GM23338 (cell line): ENCODE measurements around the gene ABCC10. TPM values are rescaled to one million over a fixed set of nuclear protein-coding genes. Genes with fewer than 3 reads are reported as not detected.

ENCODE experiments used
- ATAC-seq: fragments of 200-7000 bp; cut with Tn5 transposase; 3 replicates; pipeline ENCODE4 v1.9.1; 2020
- DNase-seq: peaks from one replicate; pipeline ENCODE4 v3.0.0-alpha.2; 2015; ENCODE audit warnings: low spot score
- H2AFZ ChIP-seq: fragments of 200-600 bp; sonication (generic); 2 replicates; pipeline ENCODE4 v1.8.0; 2016; ENCODE audit warnings: antibody characterized with exemption, mild to moderate bottlenecking, moderate library complexity
- H3F3A ChIP-seq: fragments of 200-600 bp; sonication (generic); replicated peaks from 2 replicates; pipeline ENCODE4 v1.8.0; 2017; ENCODE audit warnings: antibody characterized with exemption, mixed run types, low read depth
- H3K27ac ChIP-seq: fragments of 200-600 bp; sonication (generic); 2 replicates; pipeline ENCODE4 v1.6.1; 2016; ENCODE audit warnings: low read depth
- H3K27me3 ChIP-seq: fragments of 200-600 bp; sonication (generic); 2 replicates; pipeline ENCODE4 v1.8.0; 2016; ENCODE audit warnings: mild to moderate bottlenecking, mixed run types, moderate library complexity; ENCODE audit not compliant: insufficient read depth
- H3K36me3 ChIP-seq: fragments of 200-600 bp; sonication (generic); 2 replicates; pipeline ENCODE4 v1.8.0; 2016; ENCODE audit warnings: mild to moderate bottlenecking; ENCODE audit not compliant: insufficient read depth
- H3K4me1 ChIP-seq: fragments of 200-600 bp; sonication (generic); 2 replicates; pipeline ENCODE4 v1.8.0; 2016; ENCODE audit warnings: mild to moderate bottlenecking, moderate library complexity; ENCODE audit not compliant: insufficient read depth
- H3K4me2 ChIP-seq: fragments of 200-600 bp; sonication (generic); 2 replicates; pipeline ENCODE4 v1.7.1; 2017; ENCODE audit warnings: mixed run types
- H3K4me3 ChIP-seq: fragments of 200-600 bp; sonication (generic); 2 replicates; pipeline ENCODE4 v1.6.1; 2016; ENCODE audit warnings: mixed run types
- H3K79me2 ChIP-seq: fragments of 200-600 bp; sonication (generic); replicated peaks from 2 replicates; pipeline ENCODE4 v1.8.0; 2017; ENCODE audit warnings: mild to moderate bottlenecking; ENCODE audit not compliant: insufficient read depth
- H3K9me2 ChIP-seq: fragments of 200-600 bp; sonication (generic); 2 replicates; pipeline ENCODE4 v1.8.0; 2017; ENCODE audit not compliant: insufficient read depth
- H4K20me1 ChIP-seq: fragments of 200-600 bp; sonication (generic); replicated peaks from 2 replicates; pipeline ENCODE4 v1.8.0; 2017; ENCODE audit warnings: mild to moderate bottlenecking; ENCODE audit not compliant: insufficient read depth
- H3K27ac Mint-ChIP-seq: 2 replicates; pipeline ENCODE4 v1.8.0; 2020; ENCODE audit warnings: inconsistent platforms, mild to moderate bottlenecking, moderate library complexity, mixed read lengths
- H3K27me3 Mint-ChIP-seq: 3 replicates; pipeline ENCODE4 v1.8.0; 2022; ENCODE audit warnings: low read depth, mild to moderate bottlenecking, moderate library complexity, mixed read lengths, inconsistent platforms; ENCODE audit not compliant: insufficient read depth, poor library complexity
- H3K36me3 Mint-ChIP-seq: 3 replicates; pipeline ENCODE4 v1.8.0; 2021; ENCODE audit warnings: low read depth, mild to moderate bottlenecking, inconsistent platforms, moderate library complexity, mixed read lengths
- H3K4me1 Mint-ChIP-seq: 3 replicates; pipeline ENCODE4 v1.8.0; 2020; ENCODE audit warnings: mild to moderate bottlenecking, inconsistent platforms, mixed read lengths
- H3K4me3 Mint-ChIP-seq: 3 replicates; pipeline ENCODE4 v1.8.0; 2021; ENCODE audit warnings: moderate library complexity, mild to moderate bottlenecking, inconsistent platforms, mixed read lengths
- H3K9me3 Mint-ChIP-seq: 3 replicates; pipeline ENCODE4 v1.8.0; 2020; ENCODE audit warnings: moderate library complexity, mild to moderate bottlenecking, inconsistent platforms, mixed read lengths
- CREB1 ChIP-seq: fragments of 250-450 bp; sonication (Bioruptor Pico); IDR thresholded peaks from 2 replicates; pipeline ENCODE4 v1.5.0; 2020; ENCODE audit warnings: low read depth, mild to moderate bottlenecking, moderate library complexity
- CTCF ChIP-seq, 2 experiments: fragments of 200-600 bp in 1 of 2; sonication (generic) in 1 of 2; conservative IDR thresholded peaks; 2 replicates each; pipeline versions ENCODE4 v1.5.1 to v1.6.1; 2016 to 2017; ENCODE audit warnings: antibody characterized with exemption in 2 of 2, low read depth in 2 of 2, mild to moderate bottlenecking in 2 of 2, moderate library complexity in 1 of 2
- ETS1 ChIP-seq: IDR thresholded peaks from 2 replicates; pipeline ENCODE4 v1.6.1; 2016; ENCODE audit warnings: antibody characterized with exemption
- EZH2 ChIP-seq: fragments of 200-600 bp; sonication (generic); IDR thresholded peaks from one replicate; pipeline ENCODE4 v1.8.0; 2017; ENCODE audit warnings: antibody characterized with exemption, mild to moderate bottlenecking, low read depth; ENCODE audit not compliant: unreplicated experiment
- JUNB ChIP-seq: IDR thresholded peaks from one replicate; pipeline ENCODE4 v1.6.1; 2016; ENCODE audit warnings: antibody characterized with exemption; ENCODE audit not compliant: unreplicated experiment
- NANOG ChIP-seq: IDR thresholded peaks from 2 replicates; pipeline ENCODE4 v1.6.1; 2016; ENCODE audit warnings: antibody characterized with exemption, borderline replicate concordance
- POLR2AphosphoS5 ChIP-seq: IDR thresholded peaks from 2 replicates; pipeline ENCODE4 v1.6.1; 2016; ENCODE audit warnings: antibody characterized with exemption, low read depth
- REST ChIP-seq: IDR thresholded peaks from one replicate; pipeline ENCODE4 v1.6.1; 2018; ENCODE audit warnings: antibody characterized with exemption; ENCODE audit not compliant: unreplicated experiment
- STAT1 ChIP-seq: IDR thresholded peaks from one replicate; pipeline ENCODE4 v1.6.1; 2016; ENCODE audit warnings: antibody characterized with exemption; ENCODE audit not compliant: unreplicated experiment
- ZNF114 ChIP-seq: fragments of 250-450 bp; sonication (Bioruptor Pico); IDR thresholded peaks from 2 replicates; pipeline ENCODE4 v1.5.0; 2020; ENCODE audit warnings: mild to moderate bottlenecking, moderate library complexity
- polyA plus RNA-seq: library from polyadenylated mRNA; unstranded; fragments of >200 nt; fragmentation: Nextera tagmentation; extraction: Ambion mirVana; gene quantifications from 2 replicates; pipeline ENCODE4 v1.2.1, GENCODE V29; 2016
- total RNA-seq: library from RNA; depleted of rRNA; stranded (reverse); fragments of >200 nt; shearing (Covaris generic); gene quantifications from 2 replicates; pipeline ENCODE4 v1.2.3, GENCODE V29; 2014

Gene ABCC10
- total and polyA plus RNA-seq, 2 experiments from 2014 or later = 16.9 to 17.5 TPM

GRCh38 chr6:43393602-43394001, 33.7 kb upstream of the ABCC10 start:
- Mint-ChIP-seq H3K27ac (no peak overlapping the region), H3K36me3 (no peaks in the 10 kb centered on the region; the same call in 2 of the 3 replicates), H3K9me3 (no peaks in the 10 kb centered on the region; the same call in 2 of the 3 replicates), H3K4me1 (peaks cover 49% of the 10 kb centered on the region), H3K27me3 (peaks cover 14% of the 10 kb centered on the region), H3K4me3 (no peak overlapping the region)
- no peaks in the 10 kb centered on the region for H4K20me1 ChIP-seq
- peak overlapping the region; percentile 96 for H2AFZ ChIP-seq
- no peaks in the 10 kb centered on the region for H3K9me2 ChIP-seq
- ATAC-seq (no peak), DNase-seq (no peak)
- H3K27me3 ChIP-seq = no peaks in the 10 kb centered on the region
- peaks cover 13% of the 10 kb centered on the region for H3K4me1 ChIP-seq
- TF ChIP-seq STAT1 (no peak), ZNF114 (no peak), CREB1 (no peak), ETS1 (no peak)
- no peaks in the 10 kb centered on the region for H3K36me3 ChIP-seq
- H3K4me3 ChIP-seq = no peak overlapping the region
- H3F3A ChIP-seq = no peaks in the 10 kb centered on the region
- H3K4me2 ChIP-seq = no peak overlapping the region
- H3K79me2 ChIP-seq = no peaks in the 10 kb centered on the region
- H3K27ac ChIP-seq = no peak overlapping the region

- H3K27me3 Mint-ChIP-seq = peaks cover 14% of the 10 kb centered on the region
- Histone ChIP-seq H3K9me2 (no peaks in the 10 kb centered on the region), H3K36me3 (no peaks in the 10 kb centered on the region), H3K27me3 (no peaks in the 10 kb centered on the region), H4K20me1 (no peaks in the 10 kb centered on the region), H3F3A (no peaks in the 10 kb centered on the region), H3K4me2 (no peak overlapping the region), H2AFZ (no peak overlapping the region), H3K27ac (no peak overlapping the region), H3K79me2 (no peaks in the 10 kb centered on the region), H3K4me3 (no peak overlapping the region), H3K4me1 (peaks cover 13% of the 10 kb centered on the region)
- peaks cover 45% of the 10 kb centered on the region for H3K4me1 Mint-ChIP-seq
- ATAC-seq (no peak), DNase-seq (no peak)
- no peak overlapping the region for H3K4me3 Mint-ChIP-seq
- H3K9me3 Mint-ChIP-seq = no peaks in the 10 kb centered on the region; the same call in 2 of the 3 replicates
- H3K27ac Mint-ChIP-seq = no peak overlapping the region
- H3K36me3 Mint-ChIP-seq = no peaks in the 10 kb centered on the region; the same call in 2 of the 3 replicates
- TF ChIP-seq CTCF (conservative IDR thresholded peaks at IDR 0.05; ENCODE audit: low read depth in 2 of 2) (no peak), ETS1 (no peak), NANOG (no peak), POLR2AphosphoS5 (no peak), REST (no peak), EZH2 (no peak), JUNB (no peak)
Observed at GRCh38 chr6:43394982-43395381, 32.4 kb upstream of the ABCC10 start.
